RKO (cell line): ENCODE results near the gene DGCR2.

ENCODE experiments used
- DNase-seq: peaks from one replicate; pipeline ENCODE4 v3.0.0-alpha.2; 2016; ENCODE audit warnings: low spot score

DGCR2 gene

DNA sequence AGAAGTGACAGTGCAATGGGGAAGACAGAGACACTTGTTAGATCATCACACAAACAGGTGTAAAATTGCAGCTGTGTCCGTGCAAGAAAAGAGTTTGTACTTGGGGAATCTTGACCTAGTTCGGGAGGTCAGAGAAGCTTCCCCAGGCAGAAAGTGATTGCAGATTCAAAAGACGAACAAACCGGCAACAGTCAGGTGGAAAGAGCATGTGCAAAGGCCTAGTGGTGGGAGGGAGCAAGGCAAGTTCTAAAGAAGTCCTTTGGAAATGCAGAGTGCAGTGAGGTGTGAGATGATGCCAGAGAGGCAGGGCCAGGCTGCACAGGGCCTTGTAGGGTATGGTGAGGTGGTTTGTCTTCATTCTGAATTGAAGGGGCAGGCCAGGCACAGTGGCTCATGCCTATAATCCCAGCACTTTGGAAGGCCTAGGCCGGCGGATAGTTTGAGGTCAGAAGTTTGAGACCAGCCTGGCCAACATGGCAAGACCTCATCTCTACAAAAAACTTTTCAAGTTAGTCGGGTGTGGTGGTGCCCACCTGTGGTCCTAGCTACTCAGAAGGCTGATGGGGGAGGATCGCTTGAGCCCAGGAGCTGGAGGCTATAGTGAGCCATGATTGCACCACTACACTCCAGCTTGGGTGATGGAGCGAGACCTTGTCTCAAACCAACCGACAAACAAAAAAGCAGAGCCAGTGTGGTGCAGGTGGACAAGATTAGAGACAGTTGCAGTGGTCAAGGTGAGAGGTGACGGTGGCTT lies 24.2 kb upstream of the DGCR2 start:
- no peak for DNase-seq

- DNase-seq, result peak; percentile 51
Observed at GRCh38 chr22:19143967-19144400, 21.8 kb upstream of the DGCR2 start.

GRCh38 chr22:19143212-19143611 lies 21.0 kb upstream of the DGCR2 start:
- DNase-seq, result no peak

DNA sequence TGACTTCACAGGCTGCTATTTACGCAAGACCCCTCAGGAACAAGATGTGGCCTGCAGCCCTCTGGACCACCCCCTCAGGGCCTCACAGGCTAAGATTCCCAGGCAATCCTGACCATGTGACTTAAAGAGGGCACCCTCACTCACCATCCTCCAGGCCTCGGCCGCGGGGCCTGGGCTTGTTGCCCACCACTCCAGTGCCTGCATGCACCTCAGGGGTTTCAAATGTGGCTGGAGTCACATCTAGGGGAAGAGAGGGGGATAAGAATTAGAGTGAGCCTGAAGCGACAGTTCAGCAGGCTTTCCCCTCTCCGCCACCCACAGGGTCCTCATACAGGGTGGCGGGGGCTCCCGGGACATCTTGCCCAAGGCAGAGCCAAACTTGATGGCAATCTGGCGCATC lies 20.2 kb upstream of the DGCR2 start:
- no peak for DNase-seq

DNA sequence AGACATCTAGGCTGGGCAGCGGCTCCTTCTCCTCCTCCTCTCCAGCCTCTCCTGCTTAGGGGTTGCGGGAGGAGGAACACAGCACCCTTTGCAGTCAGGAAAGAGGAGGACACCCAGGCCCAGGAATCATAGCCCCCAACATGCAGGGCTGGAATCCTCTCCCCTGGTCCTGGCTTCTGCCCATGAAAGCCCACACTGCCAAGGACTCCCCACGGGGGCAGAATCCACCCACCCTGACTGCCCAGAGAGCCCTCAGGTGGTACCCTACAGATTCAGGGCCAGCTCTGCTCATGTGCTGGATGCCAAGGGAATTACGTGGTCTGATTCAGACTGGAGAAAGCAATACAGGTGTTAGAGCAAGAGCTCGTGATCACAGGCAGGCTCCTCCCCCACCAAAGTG lies 17.8 kb upstream of the DGCR2 start:
- DNase-seq, result no peak

DNA sequence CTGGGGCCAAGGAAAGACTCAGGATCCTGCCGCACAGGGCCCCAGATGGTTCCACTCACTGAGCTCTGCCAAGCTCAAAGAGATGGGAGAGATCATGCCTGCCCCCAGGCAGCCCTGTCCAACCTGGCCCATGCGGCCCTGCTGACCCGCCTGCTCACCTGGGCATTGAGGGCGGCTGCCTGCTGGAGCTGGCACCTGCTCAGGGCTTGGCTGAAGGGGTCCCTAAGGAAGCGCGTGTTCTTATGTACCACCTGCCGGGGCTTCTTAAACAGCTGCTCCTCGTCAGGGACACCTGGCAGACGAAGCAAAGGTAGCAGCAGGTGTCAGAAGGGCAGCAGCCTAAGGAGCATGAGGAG lies 16.8 kb upstream of the DGCR2 start:
- DNase-seq, result no peak

DNA sequence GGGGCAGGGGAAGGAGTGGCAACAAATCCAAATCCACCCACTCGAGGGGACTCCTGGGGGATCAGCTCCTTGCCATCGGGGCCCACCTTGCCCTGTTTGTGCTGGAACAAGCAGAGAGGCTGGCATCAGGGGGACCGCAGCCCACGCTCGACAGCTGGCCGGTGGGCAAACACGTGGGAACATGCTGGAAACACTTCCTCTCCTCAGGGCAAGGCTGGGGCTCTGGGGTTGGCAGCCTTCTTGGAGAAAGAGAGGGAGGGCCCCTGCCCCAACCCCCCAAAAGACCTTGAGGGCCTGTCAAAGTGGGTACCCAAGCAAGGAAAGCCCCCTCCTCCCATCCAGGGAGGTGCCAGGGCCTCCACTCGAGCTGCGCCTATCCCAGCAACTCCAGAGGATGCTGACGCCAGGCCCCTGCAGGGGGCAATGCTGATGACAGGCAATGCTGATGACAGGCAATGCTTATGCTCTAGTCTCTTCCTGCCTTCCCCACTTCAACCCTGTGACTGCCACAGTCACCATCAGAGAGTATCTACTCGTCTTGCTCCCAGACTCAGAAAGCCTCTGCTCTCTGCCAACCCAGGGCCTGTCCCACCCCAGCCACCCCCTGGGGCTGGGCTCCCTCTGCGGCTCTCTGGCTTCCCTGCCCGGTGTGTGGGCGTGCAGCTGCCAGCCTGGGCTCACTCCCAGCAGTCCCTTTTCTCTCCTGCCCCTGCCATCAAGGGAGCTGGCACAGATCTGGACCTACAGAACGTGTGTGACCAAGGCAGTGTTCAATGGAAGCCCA lies 16.2 kb upstream of the DGCR2 start:
- no peak for DNase-seq

DNA sequence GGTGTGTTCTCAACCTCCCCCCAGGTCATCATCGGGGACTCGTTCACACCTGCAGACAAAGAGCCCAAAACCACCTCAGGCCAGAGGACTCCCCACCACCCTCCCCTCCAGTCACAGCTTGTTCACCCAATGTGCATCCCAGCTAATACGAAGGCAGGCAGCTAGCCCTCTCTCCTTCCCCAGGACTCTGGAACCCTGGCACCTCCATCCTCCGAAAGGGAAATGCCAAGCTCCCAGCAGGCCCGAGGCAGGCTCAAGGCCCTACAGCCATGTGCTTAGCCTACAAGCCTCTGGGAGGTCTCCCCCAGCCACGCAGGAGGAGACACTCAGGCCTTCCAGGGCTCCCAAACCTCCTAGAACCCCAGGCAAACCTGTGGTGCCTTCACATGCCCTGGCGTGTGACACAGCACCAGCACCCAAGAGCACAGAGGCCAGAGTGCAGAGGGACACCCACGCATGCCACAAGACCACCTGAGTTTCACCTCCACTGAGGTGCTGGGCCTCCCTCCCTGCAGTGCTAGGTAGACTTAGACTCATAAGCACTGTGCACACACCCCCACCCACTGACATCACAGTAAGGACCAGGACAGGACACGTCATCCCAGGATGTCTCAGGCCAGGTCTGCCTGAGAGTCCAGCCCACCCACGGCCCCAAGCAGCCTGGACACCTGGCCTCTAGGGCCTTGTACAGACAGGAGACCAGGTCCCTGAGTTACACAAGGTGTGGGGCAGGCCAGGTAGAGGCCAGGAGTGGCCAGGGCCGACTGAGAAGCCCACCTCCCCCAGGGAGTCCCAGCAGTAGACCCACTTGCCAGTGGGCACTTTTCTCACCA lies 15.4 kb upstream of the DGCR2 start:
- DNase-seq, result no peak

DNA sequence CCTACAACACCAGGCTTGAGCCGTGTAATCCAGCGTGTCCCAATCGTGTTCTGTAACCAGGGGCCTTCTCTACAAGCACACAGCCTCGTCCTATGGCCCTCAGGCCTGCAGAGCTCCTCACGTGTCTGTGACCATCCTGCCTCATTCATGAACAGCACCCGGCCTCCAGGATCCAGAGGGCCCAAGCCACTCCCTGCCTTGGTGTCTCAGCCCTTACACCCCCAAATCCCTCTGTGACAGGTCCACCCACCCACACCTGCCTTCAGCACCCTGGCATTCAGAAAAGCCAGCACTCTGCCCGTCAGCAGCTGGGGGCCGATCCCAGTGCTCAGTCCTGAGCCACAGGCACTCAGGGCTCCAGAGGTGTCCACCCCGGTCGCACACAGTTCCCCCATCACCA lies 14.7 kb upstream of the DGCR2 start:
- DNase-seq, result no peak

GRCh38 chr22:19134874-19135273 lies 12.7 kb upstream of the DGCR2 start:
- DNase-seq, result no peak

GRCh38 chr22:19134176-19134831 lies 12.1 kb upstream of the DGCR2 start:
- DNase-seq, result no peak

GRCh38 chr22:19133561-19133960 lies 11.3 kb upstream of the DGCR2 start:
- no peak for DNase-seq

- DNase-seq, result no peak
Observed at GRCh38 chr22:19132693-19133400, 10.6 kb upstream of the DGCR2 start.

DNA sequence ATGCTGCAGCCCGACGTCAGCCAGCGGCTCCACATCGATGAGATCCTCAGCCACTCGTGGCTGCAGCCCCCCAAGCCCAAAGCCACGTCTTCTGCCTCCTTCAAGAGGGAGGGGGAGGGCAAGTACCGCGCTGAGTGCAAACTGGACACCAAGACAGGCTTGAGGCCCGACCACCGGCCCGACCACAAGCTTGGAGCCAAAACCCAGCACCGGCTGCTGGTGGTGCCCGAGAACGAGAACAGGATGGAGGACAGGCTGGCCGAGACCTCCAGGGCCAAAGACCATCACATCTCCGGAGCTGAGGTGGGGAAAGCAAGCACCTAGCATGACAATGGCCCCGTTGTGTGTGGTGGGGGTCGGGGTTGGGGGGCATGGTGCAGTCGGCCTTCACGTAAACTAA lies 9.9 kb upstream of the DGCR2 start:
- DNase-seq, result no peak

DNA sequence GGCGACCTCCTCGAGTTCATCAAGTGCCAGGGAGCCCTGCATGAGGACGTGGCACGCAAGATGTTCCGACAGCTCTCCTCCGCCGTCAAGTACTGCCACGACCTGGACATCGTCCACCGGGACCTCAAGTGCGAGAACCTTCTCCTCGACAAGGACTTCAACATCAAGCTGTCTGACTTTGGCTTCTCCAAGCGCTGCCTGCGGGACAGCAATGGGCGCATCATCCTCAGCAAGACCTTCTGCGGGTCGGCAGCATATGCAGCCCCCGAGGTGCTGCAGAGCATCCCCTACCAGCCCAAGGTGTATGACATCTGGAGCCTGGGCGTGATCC lies 9.4 kb upstream of the DGCR2 start:
- no peak for DNase-seq

DNA sequence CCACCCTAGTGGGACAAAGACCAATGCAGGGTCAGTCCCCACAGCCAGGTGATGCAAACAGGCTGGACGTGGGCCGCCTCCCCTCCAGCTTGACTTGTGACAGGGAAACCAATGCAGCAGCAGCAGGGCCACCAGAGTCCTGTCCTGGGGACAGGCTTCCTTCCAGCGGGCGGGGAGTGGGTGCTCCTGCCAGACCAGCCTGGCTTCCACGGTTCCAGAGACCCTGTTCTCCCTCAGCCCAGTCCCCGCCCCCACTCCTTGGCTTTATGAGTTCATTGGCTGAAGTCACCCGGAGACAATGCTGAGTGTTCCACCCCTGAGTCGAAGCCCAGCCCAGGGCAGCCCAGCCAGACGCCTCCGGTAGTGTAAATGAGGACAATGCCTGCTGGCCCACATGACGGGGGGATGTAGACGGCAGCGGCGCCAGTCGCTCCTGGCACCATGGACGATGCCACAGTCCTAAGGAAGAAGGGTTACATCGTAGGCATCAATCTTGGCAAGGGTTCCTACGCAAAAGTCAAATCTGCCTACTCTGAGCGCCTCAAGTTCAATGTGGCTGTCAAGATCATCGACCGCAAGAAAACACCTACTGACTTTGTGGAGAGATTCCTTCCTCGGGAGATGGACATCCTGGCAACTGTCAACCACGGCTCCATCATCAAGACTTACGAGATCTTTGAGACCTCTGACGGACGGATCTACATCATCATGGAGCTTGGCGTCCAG lies 8.9 kb upstream of the DGCR2 start, which contains the start of gene TSSK2:
Gene TSSK2 (plus strand): TSS at position 350 of the 726 bp plus-strand sequence. CDS start 92 bp downstream, at position 442.
- no peak for DNase-seq

GRCh38 chr22:19129871-19130270 lies 7.7 kb upstream of the DGCR2 start:
- no peak for DNase-seq

DNA sequence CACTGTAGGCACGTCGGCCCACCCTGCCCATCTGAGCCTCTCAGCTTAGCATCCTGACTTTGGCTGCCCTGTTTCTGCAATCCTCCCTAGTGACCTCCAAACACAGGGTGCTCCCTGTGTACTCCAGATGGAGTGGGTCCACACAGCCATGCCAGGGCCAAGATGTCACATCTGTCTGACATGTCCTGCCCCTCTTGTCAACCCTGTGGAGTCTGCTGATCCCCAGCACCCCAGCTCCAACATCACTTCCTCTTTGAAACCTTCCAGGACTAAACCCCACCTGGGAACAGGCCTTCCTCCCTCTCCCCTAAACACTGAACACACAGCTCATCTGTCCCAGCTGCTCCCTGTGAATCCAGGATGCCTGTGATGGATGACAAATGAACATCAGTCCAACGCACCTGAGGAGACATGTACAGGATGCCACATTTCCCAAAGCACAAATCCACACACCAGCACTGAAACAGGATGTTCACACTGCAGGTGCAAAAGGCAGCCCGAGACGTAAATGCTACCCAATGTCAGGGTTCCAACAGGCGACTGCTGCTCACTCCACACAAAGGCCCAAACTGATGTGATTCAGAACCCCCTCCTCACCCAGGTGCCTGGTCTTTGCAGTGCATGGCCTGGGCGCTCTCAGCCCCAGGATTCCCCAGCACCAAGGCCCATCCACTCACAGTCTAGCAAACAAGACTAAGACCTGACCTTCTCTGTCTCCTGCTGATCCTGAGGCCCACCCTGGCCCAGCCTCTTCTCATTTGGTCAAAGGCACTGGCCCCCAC lies 6.9 kb upstream of the DGCR2 start:
- DNase-seq, result no peak

DNA sequence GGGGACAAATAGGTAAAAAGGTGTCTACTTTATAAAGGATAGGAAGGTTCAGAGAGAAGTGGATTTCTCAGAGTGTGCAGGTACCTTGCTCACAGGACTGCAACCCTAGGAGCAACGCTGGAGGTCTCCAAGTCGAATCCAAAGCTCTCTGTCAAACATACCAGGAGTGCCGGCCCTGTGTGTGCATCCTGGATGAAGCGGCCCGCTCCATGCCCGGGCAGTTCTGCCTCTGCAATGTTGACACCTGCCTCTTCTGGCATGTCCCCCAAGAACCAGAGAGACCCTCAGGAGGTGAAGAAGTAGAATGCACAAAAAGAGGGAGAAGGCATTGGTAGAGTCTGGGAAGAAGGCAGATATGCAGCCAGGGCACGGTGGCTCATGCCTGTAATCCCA lies 5.8 kb upstream of the DGCR2 start:
- DNase-seq, result no peak

DNA sequence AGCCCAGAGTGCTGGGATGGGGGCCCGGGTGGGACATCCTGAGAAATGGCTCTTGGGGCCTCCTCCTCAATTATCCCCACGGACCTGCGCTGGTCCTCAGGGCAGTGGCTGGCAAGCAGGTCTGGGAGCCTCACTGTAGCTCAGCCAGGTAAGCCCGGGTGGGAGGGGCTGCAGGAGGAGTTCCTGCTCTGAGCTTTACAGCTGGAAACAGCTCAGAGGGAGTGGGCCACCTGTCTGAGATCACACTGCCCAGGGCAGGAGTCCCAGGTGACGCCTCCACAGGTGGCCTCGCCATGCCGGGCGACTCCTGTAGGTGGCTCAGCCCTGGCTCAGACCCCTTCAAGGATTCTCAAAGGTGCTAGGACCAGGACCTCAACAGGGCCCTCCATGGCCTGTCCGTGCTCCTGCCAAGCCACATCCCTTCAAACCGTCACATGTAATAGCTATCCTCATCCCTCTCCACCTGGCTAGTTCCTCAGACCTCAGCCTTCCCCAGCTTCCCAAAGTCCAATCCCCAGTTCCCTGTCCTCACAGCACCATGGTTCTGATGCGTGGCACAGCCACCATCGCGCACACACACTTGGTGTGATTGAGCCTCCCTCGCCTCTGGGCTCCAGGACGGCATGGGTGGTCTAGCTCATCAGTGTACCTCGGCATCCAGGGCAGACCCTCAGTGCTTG lies 5.3 kb upstream of the DGCR2 start:
- no peak for DNase-seq
